Peyer's patch (tissue), 4 donors: Measurements from ENCODE around the gene ZNF516. TPM values are rescaled to one million over a fixed set of nuclear protein-coding genes. Genes with fewer than 3 reads are reported as not detected.
A peak's percentile ranks its signal among the peaks of the same experiment; 100 is the strongest.

ENCODE experiments used
- DNase-seq, 3 donors: peaks; one replicate each; pipeline ENCODE4 v3.0.0-alpha.2; 2017 to 2019
- H3K27ac ChIP-seq, 4 donors: fragments of 200-600 bp; sonication (generic); one replicate each; pipeline ENCODE4 v1.5.1; 2016 to 2019
- H3K27me3 ChIP-seq, 2 donors: fragments of 200-600 bp; sonication (generic); one replicate each; pipeline ENCODE4 v1.5.1; 2019
- H3K36me3 ChIP-seq, 3 donors: fragments of 200-600 bp; sonication (generic); one replicate each; pipeline ENCODE4 v1.5.1; 2016 to 2019
- H3K4me1 ChIP-seq, 4 donors: fragments of 200-600 bp; sonication (generic); one replicate each; pipeline ENCODE4 v1.5.1; 2016 to 2019
- H3K4me3 ChIP-seq, 4 donors: fragments of 200-600 bp; sonication (generic); 1 replicate in 3 of 4; 2 replicates in 1 of 4; pipeline ENCODE4 v1.5.1; 2016 to 2019; ENCODE audit warnings: mild to moderate bottlenecking in 1 of 4
- H3K9me3 ChIP-seq, 4 donors: fragments of 200-600 bp; sonication (generic); one replicate each; pipeline ENCODE4 v1.5.1; 2016 to 2019; ENCODE audit warnings: mild to moderate bottlenecking in 1 of 4
- CTCF ChIP-seq, 6 experiments: fragments of 450-650 bp in 4 of 6; fragments of 200-600 bp in 2 of 6; sonication (generic) in 1 of 6; IDR thresholded peaks; one replicate each; pipeline ENCODE4 v1.5.1; 2017 to 2019; ENCODE audit warnings: antibody characterized with exemption in 6 of 6, mild to moderate bottlenecking in 3 of 6, moderate library complexity in 1 of 6
- POLR2A ChIP-seq, 2 donors: fragments of 450-650 bp; IDR thresholded peaks; one replicate each; pipeline ENCODE4 v1.5.1; 2017; ENCODE audit warnings: antibody characterized with exemption in 2 of 2, mild to moderate bottlenecking in 2 of 2, moderate library complexity in 2 of 2
- total RNA-seq, 4 donors: library from RNA; depleted of rRNA; stranded (reverse); fragments of >200 nt; gene quantifications; one replicate each; pipeline ENCODE4 v1.1.0, GENCODE V29; 2016

The ZNF516 gene
- total RNA-seq, 4 donors from 2014 or later, result 19.8 to 39.6 (median 25.7) TPM

GRCh38 chr18:76451396-76452331, 43.4 kb downstream of the ZNF516 start:
- peak overlapping the region; percentile 61 to 88 (median 72) for H3K27ac ChIP-seq
- H3K36me3 ChIP-seq, result no peaks in the 10 kb centered on the region
- H3K9me3 ChIP-seq, result no peaks in the 10 kb centered on the region
- H3K4me1 ChIP-seq, result peaks cover 0 to 52% (median 0%) of the 10 kb centered on the region in 4 donors
- peak overlapping the region; percentile 33 to 63 (median 50) for H3K4me3 ChIP-seq
- no peaks in the 10 kb centered on the region for H3K27me3 ChIP-seq
- no peak for TF ChIP-seq POLR2A (IDR thresholded peaks at IDR 0.05)
- no peak for TF ChIP-seq CTCF (IDR thresholded peaks at IDR 0.05)
- peak in 2 of 3 donors; percentile 33 to 45 for DNase-seq

GRCh38 chr18:76450452-76451395, 44.3 kb downstream of the ZNF516 start:
- Histone ChIP-seq H3K4me1 (peaks cover 0 to 59% (median 0%) of the 10 kb centered on the region in 4 donors), H3K9me3 (no peaks in the 10 kb centered on the region), H3K4me3 (peak overlapping the region; percentile 33 to 63 (median 50)), H3K27ac (peak overlapping the region; percentile 61 to 88 (median 72)), H3K36me3 (no peaks in the 10 kb centered on the region), H3K27me3 (no peaks in the 10 kb centered on the region)
- TF ChIP-seq POLR2A (IDR thresholded peaks at IDR 0.05), result no peak
- no peak for TF ChIP-seq CTCF (IDR thresholded peaks at IDR 0.05)
- peak in 2 of 3 donors; percentile 48 to 51 for DNase-seq

GRCh38 chr18:76449111-76449453, 46.0 kb downstream of the ZNF516 start:
- peak overlapping the region in 1 of 4 donors; percentile 14 for H3K27ac ChIP-seq
- no peak for TF ChIP-seq CTCF (IDR thresholded peaks at IDR 0.05)
- TF ChIP-seq POLR2A (IDR thresholded peaks at IDR 0.05), result no peak
- H3K4me1 ChIP-seq, result peaks cover 0 to 55% (median 0%) of the 10 kb centered on the region in 4 donors
- no peaks in the 10 kb centered on the region for H3K27me3 ChIP-seq
- no peaks in the 10 kb centered on the region for H3K9me3 ChIP-seq
- no peaks in the 10 kb centered on the region for H3K36me3 ChIP-seq
- H3K4me3 ChIP-seq, result no peak overlapping the region
- peak in 2 of 3 donors; percentile 41 to 44 for DNase-seq

GRCh38 chr18:76448256-76449110, 46.6 kb downstream of the ZNF516 start:
- peak in 1 of 3 donors; percentile 41 for DNase-seq
- no peaks in the 10 kb centered on the region for H3K9me3 ChIP-seq
- H3K36me3 ChIP-seq, result no peaks in the 10 kb centered on the region
- peak overlapping the region in 1 of 4 donors; percentile 14 for H3K27ac ChIP-seq
- no peak overlapping the region for H3K4me3 ChIP-seq
- H3K27me3 ChIP-seq, result no peaks in the 10 kb centered on the region
- no peak for TF ChIP-seq POLR2A (IDR thresholded peaks at IDR 0.05)
- no peak for TF ChIP-seq CTCF (IDR thresholded peaks at IDR 0.05)
- peaks cover 0 to 55% (median 0%) of the 10 kb centered on the region in 4 donors for H3K4me1 ChIP-seq
